Measurements from ENCODE around the gene AOPEP.
A peak's percentile ranks its signal among the peaks of the same experiment; 100 is the strongest.

Gene AOPEP

DNA sequence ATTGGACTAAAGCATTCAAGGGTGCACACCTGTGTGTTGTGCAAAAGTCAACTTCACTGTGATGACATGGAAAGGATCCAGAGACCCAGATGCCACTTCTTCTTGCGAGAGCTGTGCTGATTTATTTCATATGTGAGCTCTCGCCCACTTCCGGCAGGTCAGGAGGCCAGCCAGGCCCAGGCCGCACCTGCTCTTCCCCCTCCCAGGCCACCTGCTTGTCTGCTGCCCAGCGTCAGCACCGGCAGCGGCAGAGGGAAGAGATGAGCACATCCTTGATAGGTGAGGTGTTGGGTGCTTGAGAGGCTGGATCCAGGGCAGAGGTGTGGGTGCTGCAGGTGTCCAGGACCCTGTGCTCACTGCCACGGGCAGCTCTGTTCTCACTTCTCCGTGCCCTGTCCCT is 348.1 kb downstream of the AOPEP start:
- DNase-seq: peak; percentile 91

DNA sequence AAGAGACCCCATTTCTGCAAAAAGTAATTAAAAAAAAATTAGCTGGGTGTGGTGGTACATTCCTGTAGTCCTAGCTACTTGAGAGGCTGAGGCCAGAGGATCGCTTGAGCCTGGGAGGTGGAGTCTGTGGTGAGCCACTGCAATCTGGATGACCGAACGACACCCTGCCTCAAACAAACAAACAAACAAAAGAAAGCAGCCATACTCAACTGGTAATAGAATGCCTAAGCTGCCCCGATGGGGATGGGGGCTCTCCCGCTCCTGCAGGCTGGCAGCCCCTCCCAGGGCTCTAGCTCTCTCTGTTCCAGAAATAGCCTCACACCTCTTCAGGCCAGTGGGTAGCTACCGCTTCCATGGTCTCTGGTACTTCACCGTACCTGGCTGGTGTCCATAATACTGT is 349.2 kb downstream of the AOPEP start:
- no peak for DNase-seq

DNA sequence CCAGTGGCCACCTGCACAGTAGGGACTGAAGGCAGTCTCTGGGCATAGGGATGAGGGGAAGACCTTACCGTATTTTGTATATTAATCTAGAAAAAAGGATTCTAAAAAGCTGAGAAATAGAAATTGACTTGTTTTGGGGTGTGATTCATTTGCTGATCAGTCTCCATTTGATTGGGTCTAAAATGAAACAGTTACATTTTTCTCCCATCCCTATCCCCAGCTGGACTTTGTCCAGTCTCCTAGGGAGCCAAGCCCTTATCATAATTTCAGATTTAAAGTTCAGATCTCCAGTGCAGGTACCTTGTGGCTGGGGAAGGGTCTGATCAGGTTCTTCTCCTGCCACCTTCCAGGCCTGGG is 350.2 kb downstream of the AOPEP start:
- no peak for DNase-seq

DNA sequence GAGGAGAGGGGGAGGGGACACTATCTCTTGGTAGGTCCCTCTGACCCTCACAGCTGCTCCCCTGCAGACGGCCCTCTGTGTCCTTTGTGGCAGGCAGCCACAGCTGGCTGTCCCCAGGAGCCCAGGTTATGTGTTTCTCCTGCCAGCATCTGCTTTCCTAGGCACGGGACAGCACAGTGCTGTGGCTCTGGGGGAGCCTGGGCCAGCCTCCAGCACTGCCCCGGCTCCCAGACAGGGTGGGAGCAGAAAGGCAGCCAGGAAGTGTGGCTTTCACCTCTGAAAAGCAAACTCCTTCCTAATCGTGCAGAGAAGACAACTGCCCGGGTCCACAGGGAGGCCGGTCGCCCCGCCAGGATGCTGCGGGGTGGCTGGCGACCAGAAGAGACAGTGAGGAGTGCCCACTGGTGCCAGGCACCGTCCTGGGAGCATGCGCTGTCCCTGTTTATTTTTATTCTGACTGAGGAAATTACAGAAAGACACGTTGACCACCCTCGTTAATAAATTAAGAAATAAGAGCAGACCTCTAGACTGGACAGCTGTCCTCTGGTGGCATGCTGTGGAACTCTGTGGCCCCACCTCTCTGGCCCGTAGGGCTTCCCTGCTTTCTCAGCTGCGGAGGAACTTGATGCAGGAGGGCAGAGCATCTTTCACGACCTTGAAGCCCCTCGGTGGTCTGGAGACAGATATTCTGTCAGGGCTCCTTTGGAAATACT is 350.7 kb downstream of the AOPEP start:
- DNase-seq: no peak

GRCh38 chr9:95077766-95078370 is 351.4 kb downstream of the AOPEP start:
- DNase-seq: no peak

- no peak for DNase-seq
Observed at GRCh38 chr9:95078511-95078910, 352.0 kb downstream of the AOPEP start.

DNA sequence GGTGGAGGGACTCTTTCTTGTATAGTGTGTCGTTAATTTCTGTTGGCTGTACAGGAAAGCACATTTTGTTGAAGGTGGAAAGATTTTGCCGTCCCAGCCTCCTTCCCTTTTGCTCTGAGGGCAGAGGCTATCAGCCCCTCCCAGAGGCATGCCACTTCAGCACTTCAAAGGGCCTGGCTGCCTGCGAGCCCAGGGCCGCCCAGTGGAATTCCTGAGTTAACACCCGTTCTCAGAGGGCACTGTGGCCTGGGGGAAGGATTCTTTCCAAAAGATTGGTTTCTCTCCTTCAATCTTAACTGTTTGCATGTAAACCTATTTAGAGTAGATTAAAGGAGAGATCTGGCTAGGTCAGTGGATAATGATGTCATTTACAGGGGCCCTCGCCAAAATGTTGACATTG is 352.4 kb downstream of the AOPEP start:
- no peak for DNase-seq

- no peak for DNase-seq
Observed at GRCh38 chr9:95079461-95079860, 353.0 kb downstream of the AOPEP start.

- DNase-seq: no peak
Observed at GRCh38 chr9:95080961-95081647, 354.6 kb downstream of the AOPEP start.

DNA sequence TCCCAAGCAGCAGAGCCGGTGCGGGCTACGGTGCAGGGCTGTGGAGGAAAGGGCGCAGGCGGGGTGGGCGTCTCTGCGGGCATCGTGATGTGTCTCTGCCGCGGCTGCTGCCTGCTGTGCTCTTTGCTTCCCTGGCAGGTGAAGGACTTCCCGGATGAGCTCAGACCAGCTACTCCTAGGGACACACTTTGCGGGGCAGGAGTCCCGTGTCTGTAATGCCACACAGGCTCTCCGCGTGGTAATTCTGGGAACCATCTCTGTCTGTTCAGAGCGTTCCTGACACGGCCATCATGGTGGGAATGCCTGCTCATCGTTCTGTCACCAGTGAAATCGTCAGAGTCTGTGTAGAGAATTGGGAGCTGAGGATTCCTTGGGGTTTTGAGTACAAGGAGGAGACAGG is 355.5 kb downstream of the AOPEP start:
- no peak for DNase-seq

- no peak for DNase-seq
Observed at GRCh38 chr9:95082401-95083084, 356.0 kb downstream of the AOPEP start.

- DNase-seq: no peak
Observed at GRCh38 chr9:95083086-95083768, 356.7 kb downstream of the AOPEP start.

DNA sequence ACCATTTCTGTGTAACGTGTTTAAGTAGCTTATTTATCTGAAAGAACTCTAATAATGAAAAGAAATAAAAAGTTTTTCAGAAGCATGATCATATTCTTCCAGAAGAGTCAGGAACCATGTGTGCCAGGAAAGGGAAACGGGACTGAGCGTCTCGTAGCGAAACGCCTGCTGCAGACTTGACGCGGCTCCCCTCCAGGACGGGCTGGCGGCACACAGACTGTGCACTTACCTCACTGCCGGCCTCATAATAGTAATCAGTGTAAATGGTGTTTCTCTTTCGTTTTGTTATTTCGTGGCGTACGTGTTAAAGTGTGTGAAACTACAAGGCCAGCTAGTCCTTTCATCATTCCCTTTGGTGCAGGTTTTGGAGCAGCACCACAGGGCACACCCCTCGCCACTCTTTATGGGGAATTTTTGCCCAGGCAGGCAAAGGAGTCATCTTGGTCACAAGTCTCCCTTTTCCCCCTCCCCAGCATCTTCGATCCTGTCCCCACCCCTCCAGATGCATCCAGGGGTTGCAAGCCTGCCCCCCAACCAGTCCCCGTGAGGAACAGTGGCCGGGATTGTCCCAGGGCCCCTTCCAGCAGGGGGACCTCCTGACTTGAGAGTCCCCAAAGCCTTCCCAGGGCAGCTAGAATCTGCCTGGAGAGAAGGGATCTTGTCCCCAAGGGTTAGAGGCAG is 357.9 kb downstream of the AOPEP start:
- DNase-seq: no peak

DNA sequence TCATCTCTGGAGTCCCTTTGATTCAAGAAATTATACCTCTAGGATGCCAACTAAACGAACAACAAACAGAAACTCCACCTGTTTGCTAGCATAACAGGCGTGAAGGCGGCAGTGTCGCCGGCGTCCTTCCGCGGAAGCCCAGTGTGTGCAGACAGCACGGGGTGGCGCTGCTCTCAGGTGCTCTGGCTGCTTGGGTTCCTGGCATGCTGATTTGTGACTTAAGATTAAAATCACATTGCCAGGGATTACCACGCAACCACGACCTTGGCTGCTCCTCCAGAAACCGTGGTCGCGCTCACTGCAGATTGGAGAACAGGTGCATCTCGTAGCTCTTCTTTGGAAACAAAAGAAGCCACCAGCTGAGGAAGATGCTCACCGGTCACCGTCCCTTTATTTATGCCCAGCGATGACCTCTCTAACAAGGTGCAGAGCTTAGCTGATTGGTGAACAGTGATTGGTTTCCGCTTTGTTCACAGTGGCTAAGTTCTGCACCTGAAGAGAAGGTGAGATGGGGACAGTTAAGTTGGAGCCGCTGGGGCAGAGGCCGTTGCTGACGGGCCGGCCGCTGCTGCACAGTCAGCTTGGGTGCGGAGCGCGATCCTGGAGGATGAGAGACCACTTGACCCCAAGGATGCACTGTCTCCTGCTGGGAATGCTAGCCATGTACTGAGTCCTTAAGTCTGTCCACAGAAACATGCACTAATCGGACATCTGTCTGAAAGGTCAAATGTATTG is 358.7 kb downstream of the AOPEP start:
- DNase-seq: no peak

DNA sequence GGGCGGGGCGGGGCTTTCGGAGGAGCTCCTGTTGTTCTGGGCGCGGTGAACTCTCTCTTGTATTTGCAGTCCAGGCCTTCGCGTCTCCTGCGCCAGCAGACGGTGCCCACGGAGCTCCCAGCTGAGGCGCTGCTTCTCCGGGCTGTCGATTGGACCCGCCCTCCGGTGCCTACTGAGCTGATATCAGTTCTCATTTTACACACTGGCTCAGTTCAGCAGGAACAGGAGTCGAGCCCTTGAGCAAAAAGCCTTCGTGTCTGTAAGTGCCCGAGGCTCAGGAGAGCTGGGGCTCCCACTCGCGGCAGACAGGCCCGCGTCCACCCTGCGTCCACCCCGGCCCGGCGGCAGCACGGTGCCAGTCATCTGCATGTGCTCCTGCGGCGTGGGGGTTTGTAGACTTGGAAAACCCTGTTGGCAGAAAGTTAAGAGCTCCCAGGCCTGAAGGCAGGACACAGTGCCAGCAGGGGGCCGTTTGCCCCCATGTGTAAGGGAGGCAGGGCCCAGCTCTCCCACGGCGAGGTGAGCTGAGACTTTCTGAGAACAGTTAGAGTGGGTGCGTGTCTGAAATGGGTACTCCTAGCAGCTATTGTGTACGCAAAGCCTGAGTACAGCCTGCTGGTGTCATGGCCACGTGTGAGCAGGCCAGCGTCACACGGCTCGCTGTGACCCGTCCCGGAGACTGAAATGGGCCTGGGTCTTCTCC is 359.5 kb downstream of the AOPEP start:
- DNase-seq: no peak

DNA sequence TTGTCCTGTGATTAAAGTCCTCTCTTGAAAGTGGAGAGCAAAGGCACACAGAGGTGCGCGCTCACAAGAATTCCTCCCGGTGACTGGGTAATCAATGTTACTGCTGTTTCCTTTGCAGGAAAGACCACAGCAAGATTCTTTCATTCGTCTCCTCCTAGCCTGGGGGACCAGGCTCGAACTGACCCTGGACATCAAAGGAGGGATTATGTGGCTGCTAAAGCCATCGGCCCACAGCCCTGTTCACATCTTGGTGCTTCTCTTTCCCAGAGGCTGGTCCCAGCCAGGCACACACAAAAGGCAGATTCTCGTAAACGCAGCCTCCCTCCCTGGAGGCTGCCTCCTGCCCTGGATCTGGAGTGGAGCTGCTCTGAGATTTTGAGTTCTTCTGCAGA is 360.1 kb downstream of the AOPEP start:
- no peak for DNase-seq

DNA sequence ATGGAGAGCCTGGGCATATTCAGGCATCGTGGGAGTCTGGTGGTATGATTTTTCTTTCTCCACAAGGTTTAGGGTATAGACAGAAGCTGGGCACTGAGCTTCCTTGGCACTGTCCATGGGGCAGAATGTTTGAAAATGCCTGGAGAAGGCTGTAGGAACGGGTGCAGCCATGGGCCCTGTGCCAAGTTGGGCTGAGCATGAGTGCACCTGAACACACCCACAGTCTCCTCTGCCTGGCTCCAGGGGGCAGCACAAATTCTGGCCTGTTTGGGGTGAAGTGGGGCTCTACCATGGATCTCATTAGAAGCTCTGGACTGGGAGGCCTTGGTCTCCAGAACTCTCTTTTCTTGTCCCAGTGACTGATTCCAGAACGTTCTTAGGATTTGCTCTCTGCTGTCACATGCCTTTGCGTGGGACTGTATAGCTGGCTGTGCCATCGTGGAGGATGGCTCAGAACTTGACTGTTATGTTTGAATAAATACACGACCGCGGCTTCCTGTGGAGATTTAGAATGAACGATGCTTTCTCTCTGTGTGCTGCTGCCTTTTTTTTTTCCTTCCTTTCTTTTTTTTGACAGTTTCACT is 361.3 kb downstream of the AOPEP start:
- DNase-seq: no peak

DNA sequence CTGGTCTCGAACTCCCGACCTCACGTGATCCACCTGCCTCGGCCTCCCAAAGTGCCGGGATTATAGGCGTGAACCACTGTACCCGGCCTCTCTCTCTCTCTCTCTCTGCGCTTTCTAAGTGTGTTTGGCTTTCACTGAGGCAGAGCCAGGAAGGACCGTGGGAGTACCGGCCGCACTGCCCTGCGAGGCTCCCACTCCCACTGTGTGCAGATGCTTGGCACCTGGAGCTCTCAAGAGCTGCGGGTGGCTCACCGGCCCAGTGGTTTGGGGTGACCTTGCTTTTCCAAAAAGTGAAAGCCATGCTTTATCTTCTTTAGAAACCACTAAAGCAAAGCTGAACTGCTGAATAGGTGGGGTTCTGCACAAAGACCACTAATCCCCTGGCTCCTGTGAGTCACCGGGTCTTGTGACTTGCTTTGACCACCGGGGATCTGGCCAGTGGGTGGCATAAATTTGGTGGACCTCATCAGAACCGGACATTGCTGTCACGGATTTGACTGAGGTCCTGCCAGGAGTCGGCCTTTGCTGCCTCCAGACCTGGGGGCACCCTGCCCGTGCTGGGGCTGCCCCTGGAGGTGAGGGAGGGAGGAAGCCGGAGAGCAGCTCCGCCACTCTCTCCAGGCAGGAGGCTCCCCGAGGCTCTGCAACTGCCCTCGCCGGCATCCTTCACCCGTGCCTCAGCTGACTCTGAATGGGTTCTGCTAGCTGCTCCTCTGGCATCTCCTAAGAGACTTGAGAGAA is 362.1 kb downstream of the AOPEP start:
- DNase-seq: no peak

DNA sequence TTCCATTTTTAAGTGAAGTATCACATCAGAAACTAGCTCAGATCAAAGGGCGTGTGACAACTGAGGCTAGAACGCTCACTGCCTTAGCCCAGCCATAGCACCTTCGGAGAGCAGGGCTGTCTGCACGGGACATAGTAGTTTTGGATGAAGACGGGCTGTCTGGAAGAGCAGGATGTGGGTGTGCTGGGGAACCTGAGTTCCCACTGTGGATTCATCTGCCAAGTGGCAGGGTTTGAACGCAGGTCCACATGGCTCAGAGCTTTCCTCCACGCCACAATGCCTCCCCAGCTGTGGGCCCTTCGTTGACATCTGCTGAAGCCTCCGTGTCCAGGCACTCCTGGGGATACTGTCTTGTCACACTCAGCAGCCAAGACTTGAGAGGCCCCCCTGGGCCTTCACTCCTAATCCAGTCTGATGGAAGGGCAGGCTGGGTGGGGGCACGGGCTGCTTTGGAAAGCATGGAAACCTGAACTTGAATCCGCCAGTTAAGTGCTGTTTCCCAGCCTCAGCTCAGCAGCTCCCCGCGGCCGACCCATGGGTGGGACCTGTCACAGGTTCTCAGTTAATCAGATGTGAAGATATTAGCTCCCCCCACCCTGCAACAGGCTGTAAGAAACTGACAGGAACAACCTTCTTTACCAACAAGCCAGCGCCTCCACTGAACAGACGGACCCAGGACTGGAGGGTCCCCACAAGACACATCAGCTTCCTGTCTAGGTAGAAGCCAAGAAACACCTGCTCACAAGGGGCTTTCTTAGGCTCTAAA is 362.9 kb downstream of the AOPEP start:
- DNase-seq: no peak

All from NCI-H774 (cell line).